Measurements from ENCODE around the gene RIT2.

The RIT2 gene

GRCh38 chr18:42921226-42921737 is 194.2 kb downstream of the RIT2 start:
- H3K36me3 ChIP-seq: no peaks in the 10 kb centered on the region
- no peaks in the 10 kb centered on the region for H4K20me1 ChIP-seq
- no peak overlapping the region for H3K9ac ChIP-seq
- H3K27me3 ChIP-seq: no peaks in the 10 kb centered on the region
- 0 out of 2 replicates have a peak, but pooled peaks cover under 1% of the 10 kb centered on the region for H3K4me1 ChIP-seq
- no peaks in the 10 kb centered on the region for H3K9me3 ChIP-seq
- H3K4me2 ChIP-seq: no peak overlapping the region
- H3K4me3 ChIP-seq: no peak overlapping the region
- TF ChIP-seq Cebpa-rat (IDR thresholded peaks at IDR 0.05): no peak
- no peak overlapping the region for H3K27ac ChIP-seq

- Histone ChIP-seq H3K4me3 (no peak overlapping the region), H4K20me1 (no peaks in the 10 kb centered on the region), H3K27ac (no peak overlapping the region), H3K9ac (no peak overlapping the region), H3K4me2 (no peak overlapping the region), H3K9me3 (no peaks in the 10 kb centered on the region), H3K36me3 (no peaks in the 10 kb centered on the region), H3K4me1 (0 out of 2 replicates have a peak, but pooled peaks cover 6% of the 10 kb centered on the region), H3K27me3 (no peaks in the 10 kb centered on the region)
- no peak for TF ChIP-seq Cebpa-rat (IDR thresholded peaks at IDR 0.05)
Measured at GRCh38 chr18:42920621-42921020, 194.9 kb downstream of the RIT2 start.

GRCh38 chr18:42915299-42915698 is 200.2 kb downstream of the RIT2 start:
- TF ChIP-seq Cebpa-rat (IDR thresholded peaks at IDR 0.05): no peak
- Histone ChIP-seq H3K4me1 (peaks cover 15% of the 10 kb centered on the region), H4K20me1 (no peaks in the 10 kb centered on the region), H3K4me3 (no peak overlapping the region), H3K27ac (0 out of 2 replicates have a peak overlapping the region, but pooled peaks have one; percentile 37), H3K4me2 (peak overlapping the region; percentile 48), H3K9me3 (no peaks in the 10 kb centered on the region), H3K27me3 (no peaks in the 10 kb centered on the region), H3K36me3 (no peaks in the 10 kb centered on the region), H3K9ac (no peak overlapping the region)

GRCh38 chr18:42914476-42914875 is 201.0 kb downstream of the RIT2 start:
- Histone ChIP-seq H4K20me1 (no peaks in the 10 kb centered on the region), H3K27me3 (no peaks in the 10 kb centered on the region), H3K4me1 (peaks cover 15% of the 10 kb centered on the region), H3K4me3 (no peak overlapping the region), H3K27ac (no peak overlapping the region), H3K36me3 (no peaks in the 10 kb centered on the region), H3K9ac (no peak overlapping the region), H3K4me2 (peak overlapping the region; percentile 48; the same call in 1 of the 2 replicates), H3K9me3 (no peaks in the 10 kb centered on the region)
- no peak for TF ChIP-seq Cebpa-rat (IDR thresholded peaks at IDR 0.05)

- no peak for TF ChIP-seq Cebpa-rat (IDR thresholded peaks at IDR 0.05)
- H3K36me3 ChIP-seq: no peaks in the 10 kb centered on the region
Measured at GRCh38 chr18:42909095-42909494, 206.4 kb downstream of the RIT2 start.

GRCh38 chr18:42906761-42907160 is 208.7 kb downstream of the RIT2 start:
- Histone ChIP-seq H3K27ac (no peak overlapping the region), H3K4me2 (no peak overlapping the region), H3K4me3 (no peak overlapping the region), H3K36me3 (no peaks in the 10 kb centered on the region), H3K9ac (no peak overlapping the region), H3K4me1 (no peaks in the 10 kb centered on the region), H3K27me3 (no peaks in the 10 kb centered on the region), H3K9me3 (no peaks in the 10 kb centered on the region), H4K20me1 (no peaks in the 10 kb centered on the region)
- no peak for TF ChIP-seq Cebpa-rat (IDR thresholded peaks at IDR 0.05)

More at GRCh38 chr18:42909095-42909494, 206.4 kb downstream of the RIT2 start:
- H3K4me3 ChIP-seq: no peak overlapping the region
- no peaks in the 10 kb centered on the region for H3K4me1 ChIP-seq
- H3K9ac ChIP-seq: no peak overlapping the region
- no peaks in the 10 kb centered on the region for H4K20me1 ChIP-seq
- no peaks in the 10 kb centered on the region for H3K9me3 ChIP-seq
- no peak overlapping the region for H3K4me2 ChIP-seq
- H3K27me3 ChIP-seq: no peaks in the 10 kb centered on the region
- no peak overlapping the region for H3K27ac ChIP-seq

- Histone ChIP-seq H3K27me3 (no peaks in the 10 kb centered on the region), H3K4me3 (no peak overlapping the region), H3K36me3 (no peaks in the 10 kb centered on the region), H3K27ac (no peak overlapping the region), H4K20me1 (no peaks in the 10 kb centered on the region), H3K9ac (no peak overlapping the region), H3K4me2 (no peak overlapping the region), H3K9me3 (no peaks in the 10 kb centered on the region), H3K4me1 (peaks cover 8% of the 10 kb centered on the region; the same call in 1 of the 2 replicates)
- no peak for TF ChIP-seq Cebpa-rat (IDR thresholded peaks at IDR 0.05)
Measured at GRCh38 chr18:42901161-42901560, 214.3 kb downstream of the RIT2 start.

- no peak overlapping the region for H3K9ac ChIP-seq
- H3K27me3 ChIP-seq: no peaks in the 10 kb centered on the region
- peaks cover 21% of the 10 kb centered on the region for H3K4me1 ChIP-seq
- H3K27ac ChIP-seq: no peak overlapping the region
- no peak for TF ChIP-seq Cebpa-rat (IDR thresholded peaks at IDR 0.05)
- H3K9me3 ChIP-seq: no peaks in the 10 kb centered on the region
- H4K20me1 ChIP-seq: no peaks in the 10 kb centered on the region
- H3K36me3 ChIP-seq: no peaks in the 10 kb centered on the region
- peak overlapping the region; percentile 42 for H3K4me2 ChIP-seq
- no peak overlapping the region for H3K4me3 ChIP-seq
Measured at GRCh38 chr18:42893977-42894376, 221.5 kb downstream of the RIT2 start.

GRCh38 chr18:42892181-42892580 is 223.3 kb downstream of the RIT2 start:
- no peaks in the 10 kb centered on the region for H4K20me1 ChIP-seq
- TF ChIP-seq Cebpa-rat (IDR thresholded peaks at IDR 0.05): no peak
- no peak overlapping the region for H3K4me3 ChIP-seq
- no peaks in the 10 kb centered on the region for H3K27me3 ChIP-seq
- no peak overlapping the region for H3K27ac ChIP-seq
- H3K4me1 ChIP-seq: peaks cover 20% of the 10 kb centered on the region
- H3K9ac ChIP-seq: no peak overlapping the region
- no peaks in the 10 kb centered on the region for H3K36me3 ChIP-seq
- H3K9me3 ChIP-seq: no peaks in the 10 kb centered on the region
- no peak overlapping the region for H3K4me2 ChIP-seq

GRCh38 chr18:42891705-42892104 is 223.8 kb downstream of the RIT2 start:
- Histone ChIP-seq H3K9ac (no peak overlapping the region), H3K4me3 (no peak overlapping the region), H4K20me1 (no peaks in the 10 kb centered on the region), H3K4me1 (peaks cover 15% of the 10 kb centered on the region), H3K36me3 (no peaks in the 10 kb centered on the region), H3K9me3 (no peaks in the 10 kb centered on the region), H3K27ac (no peak overlapping the region), H3K4me2 (no peak overlapping the region), H3K27me3 (no peaks in the 10 kb centered on the region)
- no peak for TF ChIP-seq Cebpa-rat (IDR thresholded peaks at IDR 0.05)

GRCh38 chr18:42883169-42883568 is 232.3 kb downstream of the RIT2 start:
- TF ChIP-seq Cebpa-rat (IDR thresholded peaks at IDR 0.05): no peak
- H3K9me3 ChIP-seq: no peaks in the 10 kb centered on the region
- H3K27me3 ChIP-seq: no peaks in the 10 kb centered on the region
- H3K4me3 ChIP-seq: no peak overlapping the region
- no peaks in the 10 kb centered on the region for H3K36me3 ChIP-seq
- no peak overlapping the region for H3K27ac ChIP-seq
- no peaks in the 10 kb centered on the region for H4K20me1 ChIP-seq
- no peak overlapping the region for H3K4me2 ChIP-seq
- no peak overlapping the region for H3K9ac ChIP-seq
- H3K4me1 ChIP-seq: no peaks in the 10 kb centered on the region

All from BLaER1 (cell line).